ENCODE results near the gene PRUNE2.

GRCh38 chr9:76812591-76812990 is 93.3 kb downstream of the PRUNE2 start:
- TF ChIP-seq CTCF (IDR thresholded peaks at IDR 0.05) (no peak), POLR2A (IDR thresholded peaks at IDR 0.05) (no peak)
